NB4 (cell line): ENCODE measurements around the gene ZNF564.

Experiments used
- CTCF ChIP-seq: IDR thresholded peaks from one replicate; pipeline ENCODE4 v1.5.1; 2012; ENCODE audit warnings: low read depth, low read length
- MAX ChIP-seq: IDR thresholded peaks from 2 replicates; pipeline ENCODE4 v1.6.1; 2011; ENCODE audit warnings: low read depth, low read length
- MYC ChIP-seq: IDR thresholded peaks from 2 replicates; pipeline ENCODE4 v1.6.1; 2011; ENCODE audit warnings: low read depth, low read length
- POLR2A ChIP-seq: IDR thresholded peaks from 2 replicates; pipeline ENCODE4 v1.6.1; 2011; ENCODE audit warnings: mild to moderate bottlenecking; ENCODE audit not compliant: insufficient read length; ENCODE audit errors: extremely low read depth

GRCh38 chr19:12484371-12485051 is 66.8 kb downstream of the ZNF564 start, which contains the start of gene ZNF709:
- TF ChIP-seq CTCF (no peak), MAX (no peak), POLR2A (no peak), MYC (no peak)
